DMS153 treated with DMSO at 0.1 percent for 48 hours (cell line): ENCODE results near the gene CEL.
"Not testable (repeated sequence)": the region's sequence is repeated elsewhere in the genome, so short reads cannot be mapped to it uniquely, and the experiment has no call there.

Experiments
- DNase-seq: peaks from one replicate; lab custom pipeline; 2025; ENCODE audit not compliant: unreplicated experiment; lab: John Stamatoyannopoulos, UW

Gene CEL

GRCh38 chr9:133081957-133082644, 20.3 kb downstream of the CEL start:
- DNase-seq = not testable (repeated sequence)

- not testable (repeated sequence) for DNase-seq
Measured at GRCh38 chr9:133083688-133084087, 21.9 kb downstream of the CEL start.

GRCh38 chr9:133086212-133086860, 24.6 kb downstream of the CEL start:
- not testable (repeated sequence) for DNase-seq

GRCh38 chr9:133086894-133087293, 25.1 kb downstream of the CEL start:
- no peak for DNase-seq

GRCh38 chr9:133087429-133088145, 25.8 kb downstream of the CEL start:
- DNase-seq = no peak

GRCh38 chr9:133088146-133088750, 26.5 kb downstream of the CEL start:
- DNase-seq = no peak

- no peak for DNase-seq
Measured at GRCh38 chr9:133088756-133089155, 27.0 kb downstream of the CEL start.

- no peak for DNase-seq
Measured at GRCh38 chr9:133089271-133089671, 27.5 kb downstream of the CEL start.

- DNase-seq = no peak
Measured at GRCh38 chr9:133090187-133090586, 28.4 kb downstream of the CEL start.

GRCh38 chr9:133090752-133091385, 29.1 kb downstream of the CEL start:
- no peak for DNase-seq

- DNase-seq = not testable (repeated sequence)
Measured at GRCh38 chr9:133094351-133094750, 32.6 kb downstream of the CEL start.

GRCh38 chr9:133094842-133095393, 33.1 kb downstream of the CEL start:
- DNase-seq = no peak

- no peak for DNase-seq
Measured at GRCh38 chr9:133098104-133098754, 36.4 kb downstream of the CEL start.

- no peak for DNase-seq
Measured at GRCh38 chr9:133098871-133099270, 37.1 kb downstream of the CEL start.

GRCh38 chr9:133099726-133100505, 38.1 kb downstream of the CEL start:
- DNase-seq = no peak

GRCh38 chr9:133100506-133101355, 39.0 kb downstream of the CEL start:
- no peak for DNase-seq

GRCh38 chr9:133101356-133102189, 39.8 kb downstream of the CEL start:
- DNase-seq = no peak
